Mesendoderm (in vitro differentiated cells): ENCODE measurements around the gene CEP89.
"Not testable (repeated sequence)": the region's sequence is repeated elsewhere in the genome, so short reads cannot be mapped to it uniquely, and the experiment has no call there.

Experiments
- DNase-seq: peaks from one replicate; pipeline ENCODE4 v3.0.0; 2013
- H2AK5ac ChIP-seq: 2 replicates; pipeline ENCODE4 v1.6.1; 2013; ENCODE audit warnings: low read length, inconsistent platforms
- H2BK120ac ChIP-seq: 2 replicates; pipeline ENCODE4 v1.6.1; 2013; ENCODE audit warnings: low read depth, mild to moderate bottlenecking, low read length, moderate library complexity, mixed read lengths
- H2BK15ac ChIP-seq: replicated peaks from 2 replicates; pipeline ENCODE4 v1.6.1; 2013; ENCODE audit warnings: low read depth, mild to moderate bottlenecking, moderate library complexity
- H2BK5ac ChIP-seq: 2 replicates; pipeline ENCODE4 v1.6.1; 2013; ENCODE audit warnings: low read length, inconsistent platforms
- H3K18ac ChIP-seq: 2 replicates; pipeline ENCODE4 v1.6.1; 2013; ENCODE audit warnings: mild to moderate bottlenecking, low read length, mixed read lengths
- H3K23ac ChIP-seq: one replicate; pipeline ENCODE4 v1.6.1; 2013; ENCODE audit warnings: low read length
- H3K27ac ChIP-seq: 2 replicates; pipeline ENCODE4 v1.5.1; 2013; ENCODE audit warnings: low read depth, mild to moderate bottlenecking, inconsistent platforms, low read length, moderate library complexity
- H3K27me3 ChIP-seq: 2 replicates; pipeline ENCODE4 v1.6.1; 2013; ENCODE audit warnings: low read length, control low read depth, mild to moderate bottlenecking, inconsistent platforms; ENCODE audit not compliant: insufficient read depth, poor library complexity
- H3K36me3 ChIP-seq: 2 replicates; pipeline ENCODE4 v1.6.1; 2013; ENCODE audit warnings: low read length, inconsistent platforms; ENCODE audit not compliant: control insufficient read depth, insufficient read depth
- H3K4ac ChIP-seq: one replicate; pipeline ENCODE4 v1.6.1; 2013; ENCODE audit warnings: low read depth, mild to moderate bottlenecking, low read length, moderate library complexity
- H3K4me1 ChIP-seq: 2 replicates; pipeline ENCODE4 v1.6.1; 2013; ENCODE audit warnings: low read depth, low read length, inconsistent platforms; ENCODE audit not compliant: control insufficient read depth
- H3K4me2 ChIP-seq: 2 replicates; pipeline ENCODE4 v1.6.1; 2013; ENCODE audit warnings: low read length
- H3K4me3 ChIP-seq: 2 replicates; pipeline ENCODE4 v1.5.1; 2013; ENCODE audit warnings: mild to moderate bottlenecking, low read length
- H3K56ac ChIP-seq: one replicate; pipeline ENCODE4 v1.6.1; 2013; ENCODE audit warnings: low read length
- H3K79me1 ChIP-seq: 2 replicates; pipeline ENCODE4 v1.6.1; 2013; ENCODE audit warnings: low read length, inconsistent platforms
- H3K79me2 ChIP-seq: 2 replicates; pipeline ENCODE4 v1.6.1; 2013; ENCODE audit warnings: mild to moderate bottlenecking, low read length; ENCODE audit not compliant: control insufficient read depth, insufficient read depth
- H3K9ac ChIP-seq: 2 replicates; pipeline ENCODE4 v1.6.1; 2013; ENCODE audit warnings: low read length, inconsistent platforms
- H4K5ac ChIP-seq: one replicate; pipeline ENCODE4 v1.6.1; 2013; ENCODE audit warnings: low read length
- H4K8ac ChIP-seq: one replicate; pipeline ENCODE4 v1.6.1; 2013; ENCODE audit warnings: low read depth, mild to moderate bottlenecking, control low read depth, low read length, moderate library complexity
- WGBS: extraction: QIAGEN DNeasy Blood & Tissue Kit; methylation state at CpG from one replicate; pipeline ENCODE4 v1.1.7; 2013; ENCODE audit warnings: low lambda C conversion rate, missing lambda C conversion rate; ENCODE audit not compliant: insufficient coverage; ENCODE audit errors: extremely low coverage; 5-methylcytosine and 5-hydroxymethylcytosine counted together

The CEP89 gene

DNA sequence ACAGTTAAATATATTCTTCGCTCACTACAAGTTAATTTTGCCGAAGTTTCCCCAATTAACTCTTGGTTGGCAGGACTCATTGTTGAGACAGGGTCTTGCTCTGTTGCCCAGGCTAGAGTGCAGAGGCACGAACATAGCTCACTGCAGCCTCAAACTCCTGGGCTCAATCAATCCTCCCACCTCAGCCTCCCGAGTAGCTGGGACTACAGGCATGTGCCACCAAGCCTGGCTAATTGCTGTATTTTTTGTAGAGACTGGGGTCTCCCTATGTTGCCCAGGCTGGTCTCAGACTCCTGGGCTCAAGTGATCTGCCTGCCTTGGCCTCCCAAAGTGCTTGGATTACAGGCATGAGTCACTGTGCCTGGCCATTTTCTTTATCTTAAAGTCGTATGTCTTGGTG lies 86.5 kb downstream of the CEP89 start:
- H2BK5ac ChIP-seq, H3K4me2 ChIP-seq: not testable (repeated sequence)
- WGBS = no CpG with 5 or more reads among the region's 5 CpGs

DNA sequence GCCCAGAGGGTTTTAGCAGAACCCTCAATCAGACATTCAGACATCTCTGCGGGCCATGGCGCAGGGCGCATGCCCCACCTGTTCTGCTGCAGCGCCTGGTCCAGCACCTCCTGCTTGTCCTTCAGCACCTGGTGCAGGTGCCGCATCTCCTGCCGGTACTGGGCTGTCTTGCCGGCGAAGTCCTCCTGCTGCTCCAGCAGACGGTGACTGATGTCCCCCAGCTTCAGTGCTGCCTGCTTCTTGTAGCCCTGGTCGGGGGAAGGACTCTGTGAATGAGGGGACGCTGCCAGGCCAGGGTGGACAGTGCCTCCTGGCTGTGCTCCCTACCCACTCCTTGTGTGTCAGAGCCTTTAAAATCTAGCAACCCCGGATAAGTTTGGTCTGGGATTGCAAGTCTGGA lies 90.0 kb downstream of the CEP89 start:
- Histone ChIP-seq H3K56ac (no peak overlapping the region), H3K36me3 (no peaks in the 10 kb centered on the region), H3K4me2 (no peak overlapping the region), H2BK15ac (no peak overlapping the region), H3K79me2 (no peaks in the 10 kb centered on the region), H4K8ac (no peak overlapping the region), H3K4me1 (no peaks in the 10 kb centered on the region), H2BK120ac (no peak overlapping the region), H3K4me3 (no peak overlapping the region), H3K18ac (no peak overlapping the region), H3K27me3 (no peaks in the 10 kb centered on the region), H4K5ac (no peak overlapping the region), H2BK5ac (no peak overlapping the region), H3K27ac (no peak overlapping the region), H2AK5ac (no peak overlapping the region), H3K4ac (no peak overlapping the region), H3K23ac (no peak overlapping the region), H3K79me1 (no peaks in the 10 kb centered on the region), H3K9ac (no peak overlapping the region)
- no CpG with 5 or more reads among the region's 12 CpGs for WGBS
- DNase-seq = no peak

More for the DNA sequence above, 86.5 kb downstream of the CEP89 start:
- H3K79me2 ChIP-seq, H3K23ac ChIP-seq, H4K5ac ChIP-seq, H2AK5ac ChIP-seq, H3K4ac ChIP-seq, H3K56ac ChIP-seq, H2BK120ac ChIP-seq, H3K27ac ChIP-seq, H3K4me3 ChIP-seq, H3K18ac ChIP-seq, H4K8ac ChIP-seq, H3K4me1 ChIP-seq, H3K79me1 ChIP-seq, H3K9ac ChIP-seq, H3K36me3 ChIP-seq, H2BK15ac ChIP-seq, H3K27me3 ChIP-seq, DNase-seq: not testable (repeated sequence)

DNA sequence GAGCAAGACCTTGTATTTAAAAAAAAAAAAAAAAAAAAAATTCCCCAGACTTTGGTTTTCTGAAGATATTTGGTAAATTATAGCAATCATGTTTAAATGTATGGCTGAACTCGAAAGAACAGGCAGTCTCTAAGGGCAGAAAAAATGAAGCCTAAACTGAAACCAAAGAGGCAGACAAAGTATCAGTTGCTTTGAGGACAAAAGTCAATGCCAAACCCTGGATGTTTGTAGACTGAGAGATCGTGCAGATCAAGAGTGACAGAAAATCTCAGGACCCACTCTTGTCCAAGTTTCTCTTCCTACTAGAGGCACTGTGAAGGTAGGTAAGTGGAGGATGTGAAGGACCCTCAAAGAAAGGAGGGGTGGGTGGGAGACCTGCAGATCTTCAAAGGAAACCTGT lies 91.1 kb downstream of the CEP89 start:
- Histone ChIP-seq H3K4ac (no peak overlapping the region), H2BK15ac (no peak overlapping the region), H3K9ac (no peak overlapping the region), H2BK5ac (no peak overlapping the region), H3K27me3 (no peaks in the 10 kb centered on the region), H2BK120ac (no peak overlapping the region), H3K18ac (no peak overlapping the region), H4K5ac (no peak overlapping the region), H4K8ac (no peak overlapping the region), H3K79me2 (no peaks in the 10 kb centered on the region), H3K4me3 (no peak overlapping the region), H3K27ac (no peak overlapping the region), H2AK5ac (no peak overlapping the region), H3K4me1 (no peaks in the 10 kb centered on the region), H3K79me1 (no peaks in the 10 kb centered on the region), H3K4me2 (no peak overlapping the region), H3K23ac (no peak overlapping the region), H3K56ac (no peak overlapping the region), H3K36me3 (no peaks in the 10 kb centered on the region)
- DNase-seq = no peak
- whole genome bisulfite sequencing = no CpG with 5 or more reads among the region's 2 CpGs

DNA sequence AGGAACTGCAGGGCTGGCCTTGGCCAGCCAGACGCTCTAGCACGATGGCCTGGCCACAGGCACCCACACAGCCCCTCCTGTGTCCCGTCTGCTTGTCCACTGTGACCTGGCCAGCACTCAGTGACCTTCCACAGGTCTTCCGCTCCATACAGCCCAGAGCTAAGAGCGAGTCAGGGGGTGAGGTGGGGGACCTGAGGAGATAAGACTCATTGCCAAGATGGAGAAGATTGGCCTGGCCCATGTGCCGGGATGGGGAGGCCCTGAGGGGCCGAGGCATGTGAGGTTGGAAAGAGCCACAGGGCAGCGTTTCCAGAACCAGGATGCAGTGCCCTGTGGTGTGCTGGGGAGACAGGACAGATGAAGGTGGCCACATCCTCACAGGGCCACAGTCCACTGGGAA lies 92.0 kb downstream of the CEP89 start:
- Histone ChIP-seq H3K36me3 (no peaks in the 10 kb centered on the region), H3K79me2 (no peaks in the 10 kb centered on the region), H4K8ac (no peak overlapping the region), H2BK5ac (no peak overlapping the region), H2BK120ac (no peak overlapping the region), H3K4ac (no peak overlapping the region), H2BK15ac (no peak overlapping the region), H3K4me1 (no peaks in the 10 kb centered on the region), H3K27ac (no peak overlapping the region), H3K18ac (no peak overlapping the region), H3K9ac (no peak overlapping the region), H4K5ac (no peak overlapping the region), H3K79me1 (no peaks in the 10 kb centered on the region), H3K56ac (no peak overlapping the region), H2AK5ac (no peak overlapping the region), H3K27me3 (no peaks in the 10 kb centered on the region), H3K4me3 (no peak overlapping the region), H3K4me2 (no peak overlapping the region), H3K23ac (no peak overlapping the region)
- DNase-seq = no peak
- no CpG with 5 or more reads among the region's 8 CpGs for WGBS

DNA sequence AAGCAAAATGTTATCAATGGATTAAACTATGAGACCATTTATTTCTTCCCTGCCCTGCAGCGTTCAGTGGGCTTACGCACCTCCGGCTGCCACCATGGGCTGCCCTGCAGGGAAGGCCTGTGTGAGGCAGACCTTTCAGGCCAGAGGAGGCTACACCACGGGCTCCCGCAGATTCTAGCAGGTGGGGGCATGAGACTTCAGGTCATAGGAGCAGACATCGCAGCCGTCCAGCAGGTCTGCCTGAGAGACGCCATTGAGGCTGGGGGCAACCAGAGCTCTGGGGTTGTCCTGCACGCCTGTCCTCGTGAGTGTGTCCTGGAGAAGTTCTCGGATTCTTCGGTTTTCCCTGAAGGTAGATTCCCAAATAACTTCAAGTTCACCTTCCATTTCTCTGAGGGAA lies 92.8 kb downstream of the CEP89 start:
- no peaks in the 10 kb centered on the region for H3K36me3 ChIP-seq
- H4K8ac ChIP-seq = no peak overlapping the region
- H3K79me2 ChIP-seq = no peaks in the 10 kb centered on the region
- no peak overlapping the region for H3K18ac ChIP-seq
- no peak overlapping the region for H2BK5ac ChIP-seq
- H3K9ac ChIP-seq = no peak overlapping the region
- no peak overlapping the region for H3K4me2 ChIP-seq
- no peaks in the 10 kb centered on the region for H3K27me3 ChIP-seq
- no peak overlapping the region for H3K4ac ChIP-seq
- no peak overlapping the region for H4K5ac ChIP-seq
- no peak overlapping the region for H2BK15ac ChIP-seq
- H2AK5ac ChIP-seq = no peak overlapping the region
- H3K79me1 ChIP-seq = no peaks in the 10 kb centered on the region
- DNase-seq = no peak
- H2BK120ac ChIP-seq = no peak overlapping the region
- no peak overlapping the region for H3K56ac ChIP-seq
- no peak overlapping the region for H3K4me3 ChIP-seq
- no CpG with 5 or more reads among the region's 12 CpGs for WGBS
- H3K23ac ChIP-seq = no peak overlapping the region
- H3K4me1 ChIP-seq = no peaks in the 10 kb centered on the region
- no peak overlapping the region for H3K27ac ChIP-seq

DNA sequence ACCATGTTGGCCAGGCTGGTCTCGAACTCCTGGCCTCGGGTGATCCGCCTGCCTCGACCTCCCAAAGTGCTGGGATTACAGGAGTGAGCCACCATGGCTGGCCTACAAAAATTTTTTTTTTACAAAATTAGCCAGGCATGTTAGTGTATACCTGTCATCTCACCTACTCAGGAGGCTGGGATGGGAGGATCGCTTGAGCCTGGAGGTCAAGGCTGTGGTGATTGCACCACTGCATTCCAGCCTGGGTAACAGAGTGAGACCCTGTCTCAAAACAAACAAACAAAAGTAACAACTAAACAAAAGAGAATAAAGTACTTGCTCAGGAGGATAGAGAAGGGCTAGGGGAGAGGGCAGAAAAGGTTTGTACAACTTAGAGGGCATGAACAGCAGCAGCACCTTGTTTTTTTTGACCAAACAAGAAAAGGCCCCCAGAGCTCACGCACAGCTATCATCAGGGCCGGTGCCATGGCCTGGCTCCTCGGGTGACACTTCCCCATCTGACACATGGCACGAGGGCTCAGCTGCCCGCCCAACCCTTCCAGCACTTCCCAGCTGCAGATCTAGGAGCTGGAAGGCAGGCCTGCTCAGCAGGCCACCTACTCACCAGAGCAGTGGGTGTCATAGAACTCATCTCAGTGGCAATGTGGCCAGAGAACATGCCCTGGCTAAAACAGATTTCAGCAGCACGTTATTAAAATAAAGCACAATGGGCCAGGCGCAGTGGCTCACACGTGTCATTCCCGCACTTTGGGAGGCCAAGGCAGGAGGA lies 93.6 kb downstream of the CEP89 start:
- WGBS = no CpG with 5 or more reads among the region's 14 CpGs
- H3K27me3 ChIP-seq = no peaks in the 10 kb centered on the region
- no peak overlapping the region for H4K5ac ChIP-seq
- no peak overlapping the region for H2BK5ac ChIP-seq
- no peak overlapping the region for H4K8ac ChIP-seq
- no peak overlapping the region for H3K18ac ChIP-seq
- no peak overlapping the region for H3K9ac ChIP-seq
- H3K4me1 ChIP-seq = no peaks in the 10 kb centered on the region
- H3K4me3 ChIP-seq = no peak overlapping the region
- H3K79me1 ChIP-seq = no peaks in the 10 kb centered on the region
- no peak overlapping the region for H3K27ac ChIP-seq
- H2AK5ac ChIP-seq = no peak overlapping the region
- H3K23ac ChIP-seq = no peak overlapping the region
- no peak overlapping the region for H3K4me2 ChIP-seq
- no peak overlapping the region for H3K56ac ChIP-seq
- no peak for DNase-seq
- H2BK120ac ChIP-seq = no peak overlapping the region
- H2BK15ac ChIP-seq = no peak overlapping the region
- H3K4ac ChIP-seq = no peak overlapping the region
- H3K36me3 ChIP-seq = no peaks in the 10 kb centered on the region
- H3K79me2 ChIP-seq = no peaks in the 10 kb centered on the region
